Colon (tissue), 2 donors: ENCODE data around the gene GRK3.

Experiments
- FAIRE-seq: peaks from 2 replicates; lab custom pipeline; 2012; peaks lifted over from hg19 to GRCh38; lab: Jason Lieb, UNC
- donor health status: control.
- donor health status: control.

The GRK3 gene

DNA sequence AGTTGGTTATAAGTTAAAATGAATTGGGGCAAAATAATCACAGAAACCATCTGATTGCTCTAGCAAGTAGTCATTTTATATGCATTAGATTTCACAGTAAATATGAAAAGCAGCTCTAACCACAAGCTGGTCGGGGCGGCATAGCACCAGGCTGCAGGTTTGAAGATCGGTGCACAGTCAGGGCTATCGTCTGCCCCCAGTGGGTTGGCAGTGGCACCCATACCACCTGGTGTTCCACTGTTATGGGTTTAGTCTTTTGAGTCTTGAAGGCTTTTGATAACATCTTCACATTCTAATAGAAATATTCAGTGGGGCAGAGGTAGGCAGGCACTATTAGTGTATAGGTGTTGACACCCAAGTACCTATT is 62.1 kb downstream of the GRK3 start:
- no peak for FAIRE-seq

DNA sequence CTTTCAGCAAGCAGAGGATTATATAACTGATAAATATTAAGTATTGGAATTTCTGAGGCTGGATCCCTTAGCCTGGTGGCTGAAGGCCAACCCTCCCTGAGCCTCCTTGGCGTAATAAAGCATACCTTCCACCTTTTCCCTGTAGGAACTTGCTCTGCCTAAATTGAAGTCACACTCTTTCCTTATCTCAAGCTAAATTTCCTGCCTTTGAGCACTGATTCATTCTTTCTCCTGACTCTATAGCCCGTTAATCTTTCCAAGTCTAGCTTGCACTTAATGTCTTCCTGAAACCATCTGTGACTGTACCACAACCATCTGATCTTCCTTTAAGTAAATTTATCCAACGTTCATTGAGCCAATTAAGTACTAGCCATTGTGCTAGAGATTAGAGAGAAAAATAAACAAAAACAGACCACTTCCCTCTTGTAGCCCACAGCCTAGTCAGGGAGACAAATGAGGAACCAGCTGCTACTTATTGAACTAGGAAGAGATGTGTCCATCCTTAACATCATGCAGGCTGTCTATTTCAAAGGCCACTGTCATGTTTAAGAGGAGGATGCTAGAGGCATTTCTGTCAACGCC is 62.9 kb downstream of the GRK3 start:
- FAIRE-seq = no peak

DNA sequence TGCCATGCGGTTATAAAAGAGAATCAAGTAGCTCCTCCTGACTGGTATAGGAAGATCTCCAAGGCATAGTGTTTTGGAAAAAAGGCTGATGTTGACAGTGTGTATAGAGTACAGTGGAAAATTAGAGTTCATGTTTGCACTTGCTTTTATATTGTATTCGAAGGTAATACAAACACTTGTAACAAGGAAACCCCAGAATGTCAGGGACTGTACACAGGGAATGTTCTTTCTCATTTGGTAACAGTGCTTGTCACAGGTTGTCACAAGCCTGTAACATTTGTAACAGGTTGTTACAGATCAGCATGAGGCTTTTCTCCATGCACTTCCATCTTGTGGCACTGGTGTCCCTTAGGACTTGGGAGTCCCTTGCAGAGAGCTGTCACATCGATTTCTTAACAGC is 64.0 kb downstream of the GRK3 start:
- FAIRE-seq = no peak

DNA sequence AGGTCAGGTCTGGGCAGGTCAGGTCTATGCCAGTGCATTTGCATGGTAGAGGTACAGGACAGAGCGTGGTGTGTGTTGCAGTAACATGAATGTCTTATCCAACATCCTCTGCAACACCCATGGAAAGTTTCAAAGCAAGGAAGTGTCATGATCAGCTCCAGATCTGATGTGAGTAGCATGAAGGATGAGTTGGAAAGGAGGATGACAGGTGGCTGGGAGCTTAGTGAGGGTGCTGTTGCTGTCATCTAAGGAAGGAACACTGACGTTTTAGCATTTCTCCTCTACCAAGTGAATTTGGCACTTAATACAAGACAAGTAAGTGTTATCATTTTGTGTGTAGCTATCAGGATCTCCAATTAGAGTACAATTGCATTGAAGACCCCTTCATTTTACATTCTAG is 65.1 kb downstream of the GRK3 start:
- FAIRE-seq = no peak

DNA sequence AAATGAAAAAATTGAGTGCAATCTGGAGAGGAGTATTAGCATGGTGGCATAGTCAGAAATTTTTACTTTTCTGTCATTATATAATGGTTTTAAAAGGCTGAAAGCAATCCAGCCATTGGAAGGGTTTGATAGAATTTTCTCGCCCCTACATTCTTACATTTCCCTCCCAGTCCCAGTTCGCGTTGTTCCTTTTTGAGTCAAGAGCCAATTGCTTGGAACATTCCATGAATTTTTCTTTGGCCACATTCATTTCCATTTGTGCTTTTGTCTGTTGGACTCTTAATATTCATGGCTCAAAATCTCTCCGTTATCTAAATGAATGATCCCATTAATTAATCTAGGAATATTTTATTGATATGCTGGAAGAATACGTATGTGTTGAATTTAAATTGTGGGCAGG is 66.0 kb downstream of the GRK3 start:
- FAIRE-seq = no peak

DNA sequence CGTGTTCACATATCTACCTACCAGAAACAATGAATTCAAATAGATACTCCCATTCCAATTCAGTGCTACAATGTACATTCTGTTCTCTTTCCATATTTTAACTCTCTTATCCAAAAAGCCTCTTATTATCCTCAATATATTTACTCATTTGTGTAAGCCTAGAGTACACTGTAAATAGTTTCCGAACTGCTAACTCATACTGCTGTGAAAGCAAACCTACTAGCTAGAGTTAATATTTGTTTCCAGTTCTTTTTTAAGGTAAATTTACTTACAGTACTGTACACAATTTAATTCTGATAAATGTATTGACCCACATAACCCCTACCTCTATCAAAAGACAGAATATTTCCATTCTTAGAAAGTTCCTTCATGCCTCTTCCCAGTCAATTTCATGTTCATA is 71.8 kb downstream of the GRK3 start:
- FAIRE-seq = no peak

DNA sequence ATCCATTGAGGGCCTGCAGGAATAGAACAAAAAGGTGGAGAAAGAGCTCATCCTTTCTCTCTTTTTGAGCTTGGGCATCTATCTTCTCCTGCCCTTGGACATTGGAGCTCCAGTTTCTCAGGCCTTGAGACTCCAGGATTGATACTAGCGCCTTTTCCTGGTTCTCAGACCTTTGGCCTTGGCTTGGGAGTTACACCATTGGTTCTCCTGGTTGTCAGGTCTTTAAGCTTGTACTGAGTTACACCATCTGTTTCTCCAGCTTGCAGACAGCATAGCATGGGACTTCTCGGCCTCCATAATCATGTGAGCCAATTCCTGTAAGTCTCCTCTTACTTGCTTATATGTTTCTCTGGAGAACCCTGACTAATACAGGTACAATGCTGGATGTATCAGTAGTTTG is 72.6 kb downstream of the GRK3 start:
- no peak for FAIRE-seq

DNA sequence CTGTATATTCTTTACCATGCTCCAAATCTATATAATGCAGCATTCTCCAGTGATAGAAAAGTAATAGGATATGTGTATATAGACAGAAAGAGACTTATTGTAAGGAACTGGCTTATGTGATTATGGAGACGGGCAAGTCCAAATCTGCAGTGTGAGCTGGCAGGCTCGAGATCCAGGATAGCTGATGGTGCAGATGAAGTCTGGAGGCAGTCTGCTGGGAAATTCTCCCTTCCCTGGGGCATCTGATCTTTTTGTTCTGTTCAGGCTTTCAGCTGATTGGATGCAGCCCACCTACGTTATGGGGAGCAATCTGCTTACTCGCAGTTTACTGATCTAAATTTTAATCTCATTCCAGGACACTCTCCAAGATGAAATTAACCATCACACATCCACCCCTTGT is 73.2 kb downstream of the GRK3 start:
- no peak for FAIRE-seq

DNA sequence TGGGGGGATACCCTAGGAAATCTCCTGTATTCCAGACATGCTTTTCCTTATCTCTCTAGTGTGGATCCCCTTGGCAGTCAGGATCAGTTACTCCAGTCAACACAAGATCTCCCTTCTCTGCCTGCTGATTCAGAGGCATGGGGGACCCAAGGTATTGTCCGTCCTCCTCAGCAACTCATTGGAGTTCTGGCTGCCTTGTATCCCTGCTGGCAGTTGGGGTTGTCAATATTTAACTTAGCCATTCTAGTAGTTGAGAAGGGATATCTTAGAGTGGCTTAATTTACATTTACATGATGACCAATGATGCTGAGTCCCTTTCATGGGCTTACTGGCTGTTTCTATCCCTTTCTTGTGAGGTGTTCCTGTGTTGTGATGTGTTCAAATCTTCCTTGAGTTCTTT is 74.2 kb downstream of the GRK3 start:
- no peak for FAIRE-seq

DNA sequence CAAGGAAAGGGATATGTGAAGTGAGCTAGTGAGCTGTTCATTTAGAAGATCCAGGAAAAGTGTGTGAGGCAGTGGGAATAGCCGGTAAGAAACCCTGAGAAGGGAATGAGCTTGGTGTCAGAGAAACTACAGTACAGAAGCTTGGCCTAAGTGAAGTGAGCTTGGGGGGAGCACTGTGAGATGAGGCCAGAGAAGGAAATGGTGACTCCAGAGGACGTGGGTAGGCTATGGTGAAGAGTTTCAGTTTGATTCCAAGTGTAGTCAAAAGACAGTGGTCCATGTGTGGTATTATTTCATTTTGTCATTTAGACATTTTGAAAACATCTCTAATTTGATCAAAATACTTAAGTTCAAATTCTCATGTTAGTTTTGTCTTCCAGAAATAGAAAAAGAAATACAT is 77.2 kb downstream of the GRK3 start:
- no peak for FAIRE-seq

DNA sequence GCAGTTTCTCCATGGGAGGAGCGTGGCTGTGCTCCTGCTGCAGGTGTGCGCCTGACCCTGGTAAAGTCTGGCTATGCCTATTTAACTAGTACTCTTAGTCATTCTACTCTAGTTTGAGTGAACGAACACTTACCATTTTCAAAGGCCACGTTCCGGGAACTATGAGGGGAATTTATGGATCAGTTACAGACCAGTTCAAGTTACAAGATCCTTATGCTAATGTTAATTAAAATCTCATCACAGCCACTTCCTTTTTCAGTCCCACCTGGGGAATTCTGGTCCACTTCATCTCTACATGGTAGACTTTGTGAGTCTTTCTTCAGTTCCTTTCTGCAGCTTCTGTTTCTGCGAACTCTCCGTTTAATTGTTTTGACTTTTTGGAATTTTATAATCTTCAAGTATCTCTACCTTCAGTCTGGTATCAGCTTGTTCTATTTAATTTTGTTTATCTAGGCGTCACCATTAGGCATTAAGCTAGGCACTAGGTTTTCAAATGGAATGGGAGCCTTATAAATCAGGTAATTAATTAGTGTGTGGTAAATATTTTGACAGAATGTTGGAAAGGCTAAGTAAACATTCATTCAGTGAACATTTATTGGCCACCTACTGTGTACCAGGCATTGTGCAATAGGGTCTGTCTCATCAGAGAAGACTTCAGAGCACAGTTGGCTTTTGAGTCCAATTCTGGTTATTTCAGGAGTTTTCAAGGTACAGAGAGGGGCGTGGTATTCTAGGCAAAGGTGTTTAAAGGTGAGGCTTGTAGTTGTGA is 78.9 kb downstream of the GRK3 start:
- FAIRE-seq = no peak

DNA sequence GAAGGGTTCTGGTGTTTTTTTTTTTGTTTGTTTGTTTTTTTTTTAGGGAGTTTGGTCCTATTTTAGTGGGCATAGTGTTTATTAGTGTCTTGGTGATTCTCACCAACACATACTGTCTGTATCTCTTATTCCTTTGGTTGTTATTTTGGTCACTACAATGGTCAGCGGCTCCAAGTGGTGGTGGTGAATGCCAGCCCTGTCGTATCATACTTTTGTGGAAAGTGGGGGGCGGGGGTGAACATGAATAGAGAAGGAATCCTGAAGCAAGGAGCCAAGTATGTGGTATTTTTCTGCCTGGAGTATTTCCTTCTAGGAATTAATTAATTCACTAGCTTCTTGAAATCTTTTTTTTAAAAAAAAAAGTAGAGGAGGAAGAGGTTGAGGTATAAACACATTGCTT is 79.6 kb downstream of the GRK3 start:
- no peak for FAIRE-seq

DNA sequence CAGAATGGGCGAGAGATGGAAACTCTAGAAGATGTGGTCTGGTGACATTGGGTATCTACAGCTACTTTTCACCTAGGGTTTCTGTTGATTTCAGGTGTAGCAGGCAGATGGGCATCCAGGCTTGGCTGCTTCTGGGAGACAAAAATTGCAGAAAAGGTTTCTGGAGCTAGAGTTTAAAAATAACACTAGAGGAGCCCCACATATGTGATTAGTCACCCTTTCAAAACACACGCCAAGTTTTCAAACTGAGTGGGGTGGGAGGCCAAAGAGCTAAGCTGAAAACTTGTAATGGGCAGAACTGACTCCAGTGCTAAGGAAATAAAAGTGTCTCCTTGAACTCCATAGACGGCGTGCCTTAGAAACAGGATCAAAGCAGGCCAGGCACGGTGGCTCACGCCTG is 80.8 kb downstream of the GRK3 start:
- no peak for FAIRE-seq

DNA sequence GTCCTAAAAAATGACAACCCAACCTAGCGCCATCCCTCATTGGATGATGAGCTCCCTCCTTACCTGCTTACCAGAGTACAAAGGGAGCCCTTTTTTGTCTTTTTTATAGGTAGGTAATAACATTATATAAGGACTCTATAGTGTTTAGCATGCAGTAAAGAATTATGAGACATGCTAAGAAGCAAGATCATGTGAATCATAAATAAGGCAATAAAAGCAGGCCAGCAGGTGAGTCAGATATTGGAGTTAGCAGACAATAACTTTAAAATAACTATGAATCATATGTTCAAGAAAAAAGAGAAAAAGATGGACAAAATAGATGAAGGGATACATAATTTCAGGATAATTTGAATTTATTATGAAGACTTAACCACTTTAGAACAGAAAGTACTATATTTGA is 81.5 kb downstream of the GRK3 start:
- FAIRE-seq = peak; percentile 49

DNA sequence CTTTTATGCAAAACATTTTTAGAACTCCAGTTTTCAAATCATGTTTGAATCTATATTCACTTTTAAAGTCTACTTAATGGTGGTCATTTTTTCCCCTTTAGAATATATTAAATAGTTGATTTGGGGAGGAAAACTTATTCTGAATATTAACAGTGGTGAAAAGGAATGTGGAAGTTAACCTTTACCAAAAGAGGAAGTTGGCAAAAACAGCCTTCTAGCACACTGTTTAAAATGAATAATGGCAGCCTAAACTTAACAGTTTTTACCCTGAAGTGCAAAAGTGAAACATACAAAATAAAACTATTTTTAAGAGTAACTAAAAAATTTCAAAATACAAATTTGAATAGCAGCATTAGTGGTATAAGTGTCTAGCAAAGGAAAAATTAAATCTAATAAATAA is 86.4 kb downstream of the GRK3 start:
- FAIRE-seq = no peak

DNA sequence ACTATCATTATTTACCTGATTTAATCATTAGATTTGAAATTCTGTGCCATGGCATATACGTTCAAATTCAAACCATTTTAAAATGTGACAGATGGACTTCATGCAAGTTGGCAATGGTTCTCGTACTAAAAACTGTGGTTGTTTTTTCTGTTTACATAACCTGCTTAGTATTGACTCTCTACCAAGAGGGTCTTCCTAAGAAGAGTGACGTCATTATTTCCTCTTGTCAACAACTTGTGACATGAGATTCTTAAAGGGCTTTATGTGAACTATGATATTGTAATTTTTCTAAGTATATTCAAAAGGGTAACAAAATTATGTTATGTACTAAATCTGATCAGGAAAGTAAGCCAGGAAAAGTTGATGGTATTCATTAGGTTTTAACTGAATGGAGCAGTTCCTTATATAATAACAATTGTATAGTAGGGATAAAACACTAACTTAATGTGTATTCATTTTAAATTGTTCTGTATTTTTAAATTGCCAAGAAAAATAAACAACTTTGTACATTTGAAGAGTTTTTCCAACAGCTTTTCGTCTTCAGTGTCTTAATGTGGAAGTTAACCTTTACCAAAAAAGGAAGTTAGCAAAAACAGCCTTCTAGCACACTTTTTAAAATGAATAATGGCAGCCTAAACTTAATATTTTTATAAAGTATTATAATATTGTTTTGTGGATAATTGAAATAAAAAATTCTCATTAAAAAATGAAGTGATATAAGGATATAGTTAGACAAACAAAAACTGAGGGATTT is 87.0 kb downstream of the GRK3 start:
- FAIRE-seq = peak; percentile 5

DNA sequence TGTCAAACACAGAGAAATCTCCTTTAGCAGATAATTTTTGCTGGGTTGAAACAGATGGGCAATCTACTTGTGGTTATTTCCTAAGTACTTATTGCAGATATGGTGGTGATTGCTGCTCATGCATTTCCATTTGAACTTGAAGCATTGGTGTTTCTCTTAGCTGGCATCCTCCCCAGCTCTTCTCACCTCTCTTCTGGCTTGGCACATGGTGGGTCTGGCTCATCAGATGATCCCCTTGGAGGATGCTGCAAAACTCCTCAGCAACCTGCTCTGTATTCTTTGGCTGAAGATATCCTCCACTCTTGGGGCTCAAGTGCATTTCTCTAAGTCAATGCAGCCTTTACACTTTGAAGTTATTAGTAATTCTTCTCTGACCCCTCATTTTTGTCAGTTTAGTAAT is 90.2 kb downstream of the GRK3 start:
- no peak for FAIRE-seq

DNA sequence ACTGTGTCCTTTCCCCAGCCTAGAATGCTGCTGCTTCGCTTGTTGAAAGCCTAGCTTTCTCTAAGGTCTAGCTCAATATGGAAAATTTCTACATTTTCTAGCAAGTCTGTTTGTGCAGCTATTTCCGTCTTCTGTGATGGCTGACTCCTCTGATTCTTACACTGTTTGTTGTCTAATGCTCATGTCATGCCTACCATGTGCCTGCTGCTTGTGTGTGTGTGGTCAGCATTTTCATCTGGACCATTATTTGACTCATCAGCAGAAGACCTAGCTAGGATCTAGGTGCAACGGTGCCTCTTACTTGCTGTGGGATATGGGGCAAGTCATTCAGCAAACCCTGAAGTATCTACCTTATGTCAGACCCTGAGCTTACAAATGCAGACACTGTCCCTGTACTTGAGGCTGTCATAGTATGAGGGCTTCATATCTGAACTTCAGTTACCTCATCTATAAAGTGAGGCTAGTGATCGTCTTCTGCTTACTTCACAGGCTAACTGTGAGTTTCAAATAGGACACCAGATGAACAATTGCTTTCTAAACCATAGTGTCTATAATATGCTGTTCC is 91.0 kb downstream of the GRK3 start:
- FAIRE-seq = no peak

DNA sequence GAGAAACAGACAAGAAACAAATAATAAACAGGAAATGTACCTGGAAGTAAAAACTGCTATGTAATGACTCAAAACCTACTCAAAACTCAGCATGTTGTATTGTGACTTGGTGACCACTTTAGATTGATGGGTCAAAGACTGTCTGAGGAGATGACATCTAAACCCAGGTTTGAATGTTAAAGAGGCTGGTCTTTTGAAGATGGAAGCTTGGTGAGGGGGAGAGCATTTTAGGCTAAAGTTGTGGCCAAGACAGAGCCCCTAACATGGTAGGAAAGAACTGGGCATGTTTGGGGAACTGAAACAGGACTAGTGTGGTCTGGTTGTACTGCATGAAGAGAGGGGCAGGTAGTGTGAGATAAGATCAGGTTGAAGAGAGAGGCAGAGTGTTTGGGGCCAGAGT is 92.2 kb downstream of the GRK3 start:
- FAIRE-seq = no peak

DNA sequence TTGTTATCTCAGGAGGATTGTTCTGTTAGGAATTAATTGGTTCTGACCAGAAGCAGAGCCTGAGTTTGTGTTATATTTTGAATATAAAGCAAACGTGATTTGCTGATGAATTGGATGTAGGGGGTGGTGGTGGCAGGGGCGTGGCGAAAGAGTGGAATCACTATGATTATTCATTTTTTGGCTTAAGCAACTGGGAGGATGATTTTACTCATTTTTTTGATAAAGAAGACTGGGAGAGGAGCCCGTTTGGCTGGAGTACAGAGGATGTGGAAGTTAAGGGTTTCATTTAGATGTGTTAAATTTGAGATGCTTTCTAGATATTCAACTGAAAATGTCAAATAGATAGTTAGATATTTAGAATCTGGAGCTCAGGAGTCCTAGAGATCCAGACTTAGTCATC is 94.2 kb downstream of the GRK3 start:
- FAIRE-seq = no peak

DNA sequence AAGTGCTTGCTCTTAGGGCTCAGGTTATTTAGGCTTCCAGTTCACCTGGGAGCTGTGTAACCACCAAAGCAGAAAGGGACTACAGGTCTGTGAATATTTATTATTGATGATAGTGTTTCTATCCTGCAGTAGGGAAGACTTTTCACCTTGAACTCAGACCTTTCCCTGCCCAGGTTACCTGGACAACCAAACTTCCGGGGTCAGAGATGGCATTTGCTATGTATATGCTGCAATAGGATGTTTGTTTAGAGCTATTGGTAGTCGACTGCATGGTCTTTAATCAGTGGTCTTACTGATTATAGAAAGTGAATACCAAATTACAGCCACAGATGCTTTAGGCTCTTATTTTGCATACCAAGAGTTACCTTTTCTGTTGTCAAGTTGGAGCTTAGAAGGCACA is 94.9 kb downstream of the GRK3 start:
- FAIRE-seq = no peak

DNA sequence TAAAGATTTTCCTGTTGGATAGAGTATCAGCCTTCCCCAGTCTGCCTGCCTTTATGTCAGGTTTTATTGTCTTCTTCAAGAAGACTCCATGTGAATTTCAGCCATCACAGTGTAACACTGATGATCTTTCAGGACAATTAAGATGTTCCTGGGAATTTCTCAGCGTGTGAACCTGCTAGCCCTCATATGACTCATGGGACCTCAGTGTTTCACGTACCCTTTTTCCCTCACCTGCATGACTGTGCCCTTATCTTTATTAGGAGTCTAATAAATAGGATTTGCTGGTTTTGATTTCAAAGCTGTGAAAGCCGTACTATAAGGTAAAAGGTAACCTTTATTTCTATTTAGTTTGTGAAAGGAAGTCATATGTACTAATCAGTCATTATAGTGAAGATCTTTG is 95.9 kb downstream of the GRK3 start:
- FAIRE-seq = no peak

DNA sequence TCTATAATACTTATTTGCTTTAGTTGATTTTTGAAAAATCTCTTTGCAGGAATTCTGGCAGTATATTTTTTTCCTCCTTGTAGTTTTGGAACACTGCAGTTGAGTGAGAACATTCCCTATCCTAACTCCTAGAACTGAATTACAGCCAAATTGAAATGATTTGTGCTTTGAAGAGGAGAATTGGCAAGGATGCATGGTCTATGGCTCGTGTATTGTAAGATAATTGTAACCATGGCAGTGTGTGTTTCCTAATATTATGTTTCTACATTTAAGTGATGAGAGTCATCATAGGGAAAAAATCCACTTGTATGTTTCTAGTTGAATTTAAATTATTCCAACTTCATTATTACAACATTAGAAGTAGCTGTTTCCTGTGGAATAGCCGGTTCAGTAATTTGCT is 96.6 kb downstream of the GRK3 start:
- FAIRE-seq = no peak
